NCI-H187 treated with DMSO at 0.1 percent for 48 hours (cell line): ENCODE data around the gene AMHR2.
"Not testable (repeated sequence)": the region's sequence is repeated elsewhere in the genome, so short reads cannot be mapped to it uniquely, and the experiment has no call there.

ENCODE experiments used
- DNase-seq: peaks from one replicate; lab custom pipeline; 2025; lab: John Stamatoyannopoulos, UW

AMHR2 gene

GRCh38 chr12:53414756-53415417 lies 8.8 kb upstream of the AMHR2 start:
- no peak for DNase-seq

GRCh38 chr12:53415752-53416389 lies 7.8 kb upstream of the AMHR2 start:
- DNase-seq, result not testable (repeated sequence)

- not testable (repeated sequence) for DNase-seq
Observed at GRCh38 chr12:53417291-53417816, 6.3 kb upstream of the AMHR2 start.

GRCh38 chr12:53418221-53418620 lies 5.4 kb upstream of the AMHR2 start:
- no peak for DNase-seq

GRCh38 chr12:53419756-53420155 lies 3.9 kb upstream of the AMHR2 start:
- DNase-seq, result no peak

- not testable (repeated sequence) for DNase-seq
Observed at GRCh38 chr12:53422247-53422646, 1.4 kb upstream of the AMHR2 start.

GRCh38 chr12:53424626-53425514 lies 1.2 kb downstream of the AMHR2 start:
- no peak for DNase-seq

GRCh38 chr12:53425515-53426150 lies 2.0 kb downstream of the AMHR2 start:
- DNase-seq, result no peak

- DNase-seq, result no peak
Observed at GRCh38 chr12:53427905-53428594, 4.4 kb downstream of the AMHR2 start.

- no peak for DNase-seq
Observed at GRCh38 chr12:53428741-53429140, 5.1 kb downstream of the AMHR2 start.

- DNase-seq, result no peak
Observed at GRCh38 chr12:53430116-53430515, 6.5 kb downstream of the AMHR2 start.

- no peak for DNase-seq
Observed at GRCh38 chr12:53431187-53431586, 7.5 kb downstream of the AMHR2 start.

- not testable (repeated sequence) for DNase-seq
Observed at GRCh38 chr12:53435326-53435725, 11.7 kb downstream of the AMHR2 start.

GRCh38 chr12:53439582-53439981 lies 15.9 kb downstream of the AMHR2 start:
- not testable (repeated sequence) for DNase-seq

- DNase-seq, result peak; percentile 100
Observed at GRCh38 chr12:53441040-53441833, 17.6 kb downstream of the AMHR2 start, which contains the start of gene PRR13. Gene PRR13 (plus strand): TSS chr12:53441734. CDS start chr12:53442715, 981 bp downstream.

- no peak for DNase-seq
Observed at GRCh38 chr12:53443955-53444354, 20.3 kb downstream of the AMHR2 start.

- DNase-seq, result not testable (repeated sequence)
Observed at GRCh38 chr12:53444593-53445325, 21.1 kb downstream of the AMHR2 start.

- DNase-seq, result no peak
Observed at GRCh38 chr12:53450936-53451335, 27.3 kb downstream of the AMHR2 start.

- DNase-seq, result peak; percentile 99
Observed at GRCh38 chr12:53451661-53452158, 28.1 kb downstream of the AMHR2 start, which contains the start of gene PCBP2. Gene PCBP2 (plus strand): TSS chr12:53452102. CDS start chr12:53454801, 2,699 bp downstream.
